GM23248 (cell line): ENCODE measurements around the gene SLC2A3.
"Not testable (repeated sequence)": the region's sequence is repeated elsewhere in the genome, so short reads cannot be mapped to it uniquely, and the experiment has no call there.

Experiments
- EZH2 ChIP-seq: fragments of 200-600 bp; sonication (generic); IDR thresholded peaks from 2 replicates; pipeline ENCODE4 v1.6.1; 2018; ENCODE audit warnings: antibody characterized with exemption, mild to moderate bottlenecking; ENCODE audit not compliant: insufficient read depth, poor library complexity, severe bottlenecking
- EZH2phosphoT487 ChIP-seq: fragments of 200-600 bp; sonication (generic); IDR thresholded peaks from 2 replicates; pipeline ENCODE4 v1.6.1; 2018; ENCODE audit warnings: antibody characterized with exemption, moderate library complexity, mild to moderate bottlenecking, low read depth; ENCODE audit not compliant: insufficient read depth

- not testable (repeated sequence) for TF ChIP-seq EZH2, EZH2phosphoT487
These were observed 54.8 kb downstream of the SLC2A3 start for GRCh38 chr12:7880952-7881735.
